Neural crest cell (in vitro differentiated cells): ENCODE results near the gene LIME1. TPM values are rescaled to one million over a fixed set of nuclear protein-coding genes. Genes with fewer than 3 reads are reported as not detected.

Source experiments
- DNase-seq: peaks from one replicate; pipeline ENCODE4 v3.0.0; 2021; ENCODE audit warnings: low read depth, mixed read lengths, low spot score
- H3K27ac Mint-ChIP-seq: one replicate; pipeline ENCODE4 v1.8.0; 2021; ENCODE audit warnings: mild to moderate bottlenecking, mixed read lengths; ENCODE audit not compliant: unreplicated experiment
- H3K27me3 Mint-ChIP-seq: 2 replicates; pipeline ENCODE4 v1.8.0; 2021; ENCODE audit warnings: low read depth, mild to moderate bottlenecking, mixed read lengths
- H3K36me3 Mint-ChIP-seq: 2 replicates; pipeline ENCODE4 v1.8.0; 2021; ENCODE audit warnings: low read depth, mild to moderate bottlenecking, mixed read lengths
- H3K4me1 Mint-ChIP-seq: 2 replicates; pipeline ENCODE4 v1.8.0; 2021; ENCODE audit warnings: mixed read lengths
- H3K4me3 Mint-ChIP-seq: one replicate; pipeline ENCODE4 v1.8.0; 2021; ENCODE audit warnings: mild to moderate bottlenecking, mixed read lengths
- H3K9me3 Mint-ChIP-seq: 2 replicates; pipeline ENCODE4 v1.8.0; 2021; ENCODE audit warnings: mixed read lengths
- CTCF ChIP-seq: fragments of 200-600 bp; sonication (generic); conservative IDR thresholded peaks from 2 replicates; pipeline ENCODE4 v1.5.0; 2021; ENCODE audit warnings: antibody characterized with exemption, mild to moderate bottlenecking
- total RNA-seq: library from RNA; stranded (reverse); gene quantifications from 2 replicates; pipeline ENCODE4 v1.2.1, GENCODE V29; 2021

The LIME1 gene
- total RNA-seq, 1 donor from 2014 or later: 17.6 TPM

- H3K27me3 Mint-ChIP-seq: no peaks in the 10 kb centered on the region
- no peak for TF ChIP-seq CTCF
- no peaks in the 10 kb centered on the region for H3K9me3 Mint-ChIP-seq
- H3K4me1 Mint-ChIP-seq: peaks cover 32% of the 10 kb centered on the region
- H3K27ac Mint-ChIP-seq: no peak overlapping the region
- H3K4me3 Mint-ChIP-seq: no peak overlapping the region
- DNase-seq: no peak
- H3K36me3 Mint-ChIP-seq: peaks cover 5% of the 10 kb centered on the region
Observed at GRCh38 chr20:63778034-63778752, 41.7 kb downstream of the LIME1 start.

- peaks cover 32% of the 10 kb centered on the region for H3K4me1 Mint-ChIP-seq
- no peak for TF ChIP-seq CTCF
- H3K36me3 Mint-ChIP-seq: peaks cover 5% of the 10 kb centered on the region
- no peak overlapping the region for H3K4me3 Mint-ChIP-seq
- no peak for DNase-seq
- no peaks in the 10 kb centered on the region for H3K27me3 Mint-ChIP-seq
- no peak overlapping the region for H3K27ac Mint-ChIP-seq
- no peaks in the 10 kb centered on the region for H3K9me3 Mint-ChIP-seq
Observed at GRCh38 chr20:63778857-63779256, 42.4 kb downstream of the LIME1 start.

GRCh38 chr20:63781181-63781580 lies 44.7 kb downstream of the LIME1 start:
- H3K27ac Mint-ChIP-seq: no peak overlapping the region
- peaks cover 25% of the 10 kb centered on the region for H3K4me1 Mint-ChIP-seq
- DNase-seq: no peak
- H3K36me3 Mint-ChIP-seq: peaks cover 5% of the 10 kb centered on the region
- no peaks in the 10 kb centered on the region for H3K9me3 Mint-ChIP-seq
- no peaks in the 10 kb centered on the region for H3K27me3 Mint-ChIP-seq
- no peak overlapping the region for H3K4me3 Mint-ChIP-seq
- TF ChIP-seq CTCF: no peak

- peaks cover 3% of the 10 kb centered on the region for H3K36me3 Mint-ChIP-seq
- no peak for DNase-seq
Observed at GRCh38 chr20:63782051-63782471, 45.6 kb downstream of the LIME1 start.

GRCh38 chr20:63782521-63782971 lies 46.1 kb downstream of the LIME1 start:
- Mint-ChIP-seq H3K27me3 (no peaks in the 10 kb centered on the region), H3K4me1 (peaks cover 18% of the 10 kb centered on the region), H3K27ac (no peak overlapping the region), H3K9me3 (no peaks in the 10 kb centered on the region), H3K36me3 (no peaks in the 10 kb centered on the region), H3K4me3 (no peak overlapping the region)
- no peak for DNase-seq
- no peak for TF ChIP-seq CTCF

More at GRCh38 chr20:63782051-63782471, 45.6 kb downstream of the LIME1 start:
- no peaks in the 10 kb centered on the region for H3K9me3 Mint-ChIP-seq
- no peak overlapping the region for H3K4me3 Mint-ChIP-seq
- H3K4me1 Mint-ChIP-seq: peaks cover 23% of the 10 kb centered on the region
- H3K27ac Mint-ChIP-seq: no peak overlapping the region
- no peaks in the 10 kb centered on the region for H3K27me3 Mint-ChIP-seq
- no peak for TF ChIP-seq CTCF
